ENCODE results near the gene LY86.

The LY86 gene

DNA sequence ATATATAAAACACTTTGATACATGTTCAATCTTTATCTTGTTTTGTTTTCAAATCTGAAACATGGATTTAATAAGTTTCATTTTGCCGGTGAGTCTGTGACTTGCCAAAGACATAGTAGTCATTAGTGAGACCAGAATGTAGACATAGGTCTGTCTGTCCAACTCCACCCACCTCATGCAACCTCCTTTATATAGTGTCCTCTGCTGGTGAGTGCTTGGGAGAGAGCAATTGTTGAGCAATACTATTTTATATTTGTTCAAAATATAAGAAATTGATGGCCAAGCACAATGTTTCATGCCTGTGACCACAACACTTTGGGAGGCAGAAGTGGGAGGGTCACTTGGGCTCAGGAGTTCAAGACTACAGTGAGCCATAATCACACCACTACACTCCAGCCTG, 10.8 kb upstream of the LY86 start:
- Histone ChIP-seq H3K27ac (no peak overlapping the region), H3K27me3 (no peaks in the 10 kb centered on the region), H3K4me1 (no peaks in the 10 kb centered on the region), H3K9me3 (peaks cover 0 to 12% (median 0%) of the 10 kb centered on the region in 3 donors), H3K36me3 (no peaks in the 10 kb centered on the region), H3K4me3 (no peak overlapping the region)
- no peak for DNase-seq
- TF ChIP-seq, protein P1, sequence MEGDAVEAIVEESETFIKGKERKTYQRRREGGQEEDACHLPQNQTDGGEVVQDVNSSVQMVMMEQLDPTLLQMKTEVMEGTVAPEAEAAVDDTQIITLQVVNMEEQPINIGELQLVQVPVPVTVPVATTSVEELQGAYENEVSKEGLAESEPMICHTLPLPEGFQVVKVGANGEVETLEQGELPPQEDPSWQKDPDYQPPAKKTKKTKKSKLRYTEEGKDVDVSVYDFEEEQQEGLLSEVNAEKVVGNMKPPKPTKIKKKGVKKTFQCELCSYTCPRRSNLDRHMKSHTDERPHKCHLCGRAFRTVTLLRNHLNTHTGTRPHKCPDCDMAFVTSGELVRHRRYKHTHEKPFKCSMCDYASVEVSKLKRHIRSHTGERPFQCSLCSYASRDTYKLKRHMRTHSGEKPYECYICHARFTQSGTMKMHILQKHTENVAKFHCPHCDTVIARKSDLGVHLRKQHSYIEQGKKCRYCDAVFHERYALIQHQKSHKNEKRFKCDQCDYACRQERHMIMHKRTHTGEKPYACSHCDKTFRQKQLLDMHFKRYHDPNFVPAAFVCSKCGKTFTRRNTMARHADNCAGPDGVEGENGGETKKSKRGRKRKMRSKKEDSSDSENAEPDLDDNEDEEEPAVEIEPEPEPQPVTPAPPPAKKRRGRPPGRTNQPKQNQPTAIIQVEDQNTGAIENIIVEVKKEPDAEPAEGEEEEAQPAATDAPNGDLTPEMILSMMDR (IDR thresholded peaks at IDR 0.05) = no peak
- intact Hi-C loops (cut with DNase I; ENCODE audit: low total_unique reads) = no loop called here

GRCh38 chr6:6579281-6579680, 9.2 kb upstream of the LY86 start:
- TF ChIP-seq, protein P1 (IDR thresholded peaks at IDR 0.05) = no peak
- H3K27me3 ChIP-seq = no peaks in the 10 kb centered on the region
- H3K4me3 ChIP-seq = no peak overlapping the region
- intact Hi-C loops (cut with DNase I; ENCODE audit: low total_unique reads) = no loop called here
- DNase-seq = no peak
- no peaks in the 10 kb centered on the region for H3K36me3 ChIP-seq
- H3K27ac ChIP-seq = no peak overlapping the region
- H3K4me1 ChIP-seq = no peaks in the 10 kb centered on the region
- peaks cover 0 to 6% (median 0%) of the 10 kb centered on the region in 3 donors for H3K9me3 ChIP-seq

GRCh38 chr6:6580225-6580856, 8.2 kb upstream of the LY86 start:
- intact Hi-C loops (cut with DNase I; ENCODE audit: low total_unique reads) = no loop called here
- H3K9me3 ChIP-seq = peaks cover 0 to 6% (median 0%) of the 10 kb centered on the region in 3 donors
- H3K27me3 ChIP-seq = no peaks in the 10 kb centered on the region
- H3K4me3 ChIP-seq = no peak overlapping the region
- TF ChIP-seq, protein P1 (IDR thresholded peaks at IDR 0.05) = no peak
- no peak overlapping the region for H3K27ac ChIP-seq
- no peak for DNase-seq
- no peaks in the 10 kb centered on the region for H3K36me3 ChIP-seq
- H3K4me1 ChIP-seq = no peaks in the 10 kb centered on the region

GRCh38 chr6:6581054-6581453, 7.5 kb upstream of the LY86 start:
- Histone ChIP-seq H3K36me3 (no peaks in the 10 kb centered on the region), H3K9me3 (peaks cover 0 to 5% (median 0%) of the 10 kb centered on the region in 3 donors), H3K4me3 (no peak overlapping the region), H3K27me3 (no peaks in the 10 kb centered on the region), H3K4me1 (no peaks in the 10 kb centered on the region), H3K27ac (no peak overlapping the region)
- intact Hi-C loops (cut with DNase I; ENCODE audit: low total_unique reads) = no loop called here
- TF ChIP-seq, protein P1 (IDR thresholded peaks at IDR 0.05) = no peak
- no peak for DNase-seq

- TF ChIP-seq, protein P1 (IDR thresholded peaks at IDR 0.05) = no peak
- no peaks in the 10 kb centered on the region for H3K4me1 ChIP-seq
- H3K4me3 ChIP-seq = no peak overlapping the region
- H3K36me3 ChIP-seq = no peaks in the 10 kb centered on the region
- H3K27ac ChIP-seq = no peak overlapping the region
- intact Hi-C loops (cut with DNase I; ENCODE audit: low total_unique reads) = no loop called here
- no peak for DNase-seq
- H3K9me3 ChIP-seq = no peaks in the 10 kb centered on the region
- H3K27me3 ChIP-seq = no peaks in the 10 kb centered on the region
Measured at GRCh38 chr6:6582131-6582530, 6.4 kb upstream of the LY86 start.

DNA sequence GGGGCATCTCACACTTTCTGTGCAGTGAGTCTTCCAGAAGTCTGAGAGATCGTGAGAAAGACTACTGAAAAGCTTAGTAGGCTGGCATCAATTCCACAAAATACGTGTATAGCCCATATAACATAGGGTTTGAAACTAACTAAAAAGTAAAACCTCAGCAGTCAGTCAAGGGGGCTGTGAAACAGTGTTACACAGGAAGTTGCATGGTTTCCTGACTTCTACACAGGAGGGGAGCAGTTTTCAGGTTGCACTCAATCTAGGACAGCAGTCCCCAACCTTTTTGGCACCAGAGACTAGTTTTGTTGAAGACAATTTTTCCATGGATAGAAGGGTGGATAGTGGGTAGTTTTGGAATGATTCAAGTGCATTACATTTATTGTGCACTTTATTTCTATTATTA, 4.7 kb upstream of the LY86 start:
- H3K4me1 ChIP-seq = peaks cover 0 to 3% (median 0%) of the 10 kb centered on the region in 4 donors
- TF ChIP-seq, protein P1 (IDR thresholded peaks at IDR 0.05) = no peak
- no peak overlapping the region for H3K27ac ChIP-seq
- no peaks in the 10 kb centered on the region for H3K27me3 ChIP-seq
- no peak overlapping the region for H3K4me3 ChIP-seq
- H3K9me3 ChIP-seq = no peaks in the 10 kb centered on the region
- no peaks in the 10 kb centered on the region for H3K36me3 ChIP-seq
- intact Hi-C loops (cut with DNase I; ENCODE audit: low total_unique reads) = no loop called here
- no peak for DNase-seq
